T follicular helper cell (primary cell): ENCODE measurements around the gene AXIN2.
"Not testable (repeated sequence)": the region's sequence is repeated elsewhere in the genome, so short reads cannot be mapped to it uniquely, and the experiment has no call there.

ENCODE experiments used
- DNase-seq: peaks from one replicate; pipeline ENCODE4 v3.0.0-alpha.2; 2020; ENCODE audit warnings: low read depth

The AXIN2 gene

DNA sequence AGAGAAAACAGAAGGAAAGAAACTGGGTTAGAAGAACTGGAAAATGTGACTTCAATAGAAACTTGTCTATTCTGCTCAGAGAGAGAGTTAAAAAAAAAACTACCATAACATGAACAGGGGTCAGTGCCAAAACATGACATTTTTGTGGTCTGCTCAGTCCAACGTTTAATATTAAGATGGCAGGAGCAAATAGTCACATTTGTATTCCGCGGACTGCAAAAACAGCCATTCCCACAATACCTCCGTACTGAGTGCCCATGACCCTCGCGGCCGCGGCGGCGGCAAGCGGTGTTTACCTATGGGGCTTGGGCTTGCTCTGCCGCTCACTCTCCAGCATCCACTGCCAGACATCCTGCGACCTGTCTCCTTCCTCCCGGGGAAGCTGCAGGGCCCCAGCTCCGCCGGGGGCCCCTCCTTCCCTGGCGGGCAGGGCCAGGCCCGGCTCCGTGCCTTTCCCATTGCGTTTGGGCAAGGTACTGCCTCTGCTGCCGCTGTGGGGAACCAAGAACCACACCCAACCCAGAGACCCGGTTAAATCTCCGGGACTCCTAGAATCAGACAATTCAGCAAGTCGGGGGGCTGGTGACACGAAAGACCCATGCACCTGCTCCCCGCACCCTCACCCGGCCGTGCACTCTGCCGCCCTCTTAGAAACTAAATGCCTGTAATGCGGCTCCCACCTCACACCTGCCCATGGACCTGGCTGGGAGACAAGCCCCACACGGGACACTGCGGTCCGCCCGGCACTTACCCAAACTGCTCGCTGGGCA, 24.7 kb downstream of the AXIN2 start:
- no peak for DNase-seq

DNA sequence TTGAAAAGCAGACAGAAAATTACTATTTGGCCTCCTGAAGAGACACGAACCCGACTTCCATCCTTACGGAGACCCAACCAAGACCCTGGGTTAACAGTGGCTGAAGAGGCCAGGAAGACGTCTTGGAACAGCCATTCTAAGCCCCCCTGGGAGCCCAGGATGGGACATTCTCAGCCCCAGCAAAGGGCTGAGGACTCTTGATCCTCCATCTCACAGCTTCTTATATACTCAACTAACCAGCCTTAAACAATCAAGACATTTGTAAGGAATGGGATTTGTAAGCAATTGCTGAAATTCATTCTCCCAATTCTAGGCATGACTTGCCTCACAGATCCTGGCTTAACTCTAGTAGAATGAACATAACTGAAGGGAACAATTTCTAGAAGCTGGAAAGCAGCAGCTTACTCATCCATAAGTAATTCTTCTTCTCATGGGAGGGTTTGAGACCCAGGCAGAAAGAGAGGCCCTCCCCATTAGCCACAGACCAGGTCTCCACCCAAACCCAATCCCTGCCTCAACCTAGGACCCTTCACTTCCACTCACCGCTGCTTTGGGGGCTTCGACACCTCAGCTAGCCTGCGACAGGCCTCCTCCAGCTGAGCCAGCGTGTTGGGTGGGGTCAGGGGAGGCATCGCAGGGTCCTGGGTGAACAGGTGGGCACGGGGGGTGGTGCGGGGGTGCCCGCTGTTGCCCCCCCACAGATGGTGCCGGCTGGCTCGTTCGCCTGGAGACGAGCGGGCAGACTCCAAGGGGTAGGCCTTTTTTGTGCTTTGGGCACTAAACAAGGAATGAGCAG, 25.5 kb downstream of the AXIN2 start:
- no peak for DNase-seq

DNA sequence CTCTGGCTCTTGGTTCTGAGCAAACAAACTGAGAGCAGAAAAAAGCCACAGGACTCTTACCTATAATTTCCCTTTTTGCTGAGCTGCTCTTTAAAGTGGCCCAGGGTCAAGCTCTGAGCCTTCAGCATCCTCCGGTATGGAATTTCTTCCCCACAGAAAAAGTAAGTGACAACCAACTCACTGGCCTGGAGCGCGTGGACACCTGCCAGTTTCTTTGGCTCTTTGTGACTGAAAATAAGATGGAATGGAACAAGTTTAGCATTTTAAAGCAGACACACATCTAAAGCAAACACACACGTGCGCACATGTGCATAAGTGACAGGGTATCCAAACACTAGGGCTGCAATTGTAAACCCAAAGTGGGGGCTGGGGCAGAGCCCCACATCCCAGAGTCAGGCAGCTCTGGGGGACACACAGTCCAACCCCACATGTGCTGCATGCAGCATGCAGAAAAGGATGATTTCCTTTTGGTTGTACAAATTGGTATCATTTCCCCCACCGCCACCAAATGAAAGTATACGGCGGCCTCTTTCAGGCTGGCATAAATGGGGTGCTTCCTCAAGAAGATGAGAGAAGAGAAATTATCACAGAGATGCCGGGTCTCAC, 27.5 kb downstream of the AXIN2 start:
- no peak for DNase-seq

GRCh38 chr17:65533056-65533745, 28.2 kb downstream of the AXIN2 start:
- DNase-seq: no peak

DNA sequence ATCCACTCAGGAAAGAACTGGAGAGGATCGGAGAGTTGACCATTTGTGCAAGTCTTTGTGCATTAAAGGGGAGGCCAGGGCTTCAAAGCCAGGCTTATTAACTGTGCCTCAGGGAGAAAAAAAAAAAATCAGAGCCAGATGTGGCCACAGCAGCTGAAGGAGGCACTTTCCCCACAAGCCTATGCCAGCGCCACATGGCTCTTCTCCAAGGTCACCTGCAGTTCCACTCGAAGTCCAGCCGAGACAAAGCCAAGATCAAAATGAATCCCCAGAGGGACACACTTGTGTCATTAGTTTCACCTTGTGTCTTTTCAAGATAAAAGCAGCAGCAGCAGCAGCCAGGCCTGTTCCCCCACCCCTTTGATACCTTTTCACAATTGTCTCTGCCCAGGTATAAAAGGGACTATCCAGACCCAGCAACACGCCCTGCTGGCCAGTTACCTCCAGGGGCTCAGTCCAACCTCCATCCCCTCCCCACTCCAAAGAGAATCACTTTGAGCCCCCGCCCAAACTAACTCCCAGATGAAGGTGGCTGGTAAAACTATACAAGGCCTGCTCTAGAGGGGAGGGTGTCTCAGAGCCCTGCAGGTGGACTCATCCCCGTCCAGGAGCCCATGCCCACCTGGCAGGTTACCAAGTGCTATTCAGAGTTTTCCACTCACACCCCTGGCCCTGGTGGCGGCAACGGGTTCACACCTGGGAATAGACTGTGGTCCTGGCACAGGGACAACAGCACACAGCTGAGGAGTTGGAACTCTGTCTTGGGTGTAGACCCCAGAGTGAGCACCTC, 29.2 kb downstream of the AXIN2 start:
- no peak for DNase-seq

- no peak for DNase-seq
Observed at GRCh38 chr17:65531256-65532100, 30.0 kb downstream of the AXIN2 start.

GRCh38 chr17:65530523-65531255, 30.8 kb downstream of the AXIN2 start:
- no peak for DNase-seq

DNA sequence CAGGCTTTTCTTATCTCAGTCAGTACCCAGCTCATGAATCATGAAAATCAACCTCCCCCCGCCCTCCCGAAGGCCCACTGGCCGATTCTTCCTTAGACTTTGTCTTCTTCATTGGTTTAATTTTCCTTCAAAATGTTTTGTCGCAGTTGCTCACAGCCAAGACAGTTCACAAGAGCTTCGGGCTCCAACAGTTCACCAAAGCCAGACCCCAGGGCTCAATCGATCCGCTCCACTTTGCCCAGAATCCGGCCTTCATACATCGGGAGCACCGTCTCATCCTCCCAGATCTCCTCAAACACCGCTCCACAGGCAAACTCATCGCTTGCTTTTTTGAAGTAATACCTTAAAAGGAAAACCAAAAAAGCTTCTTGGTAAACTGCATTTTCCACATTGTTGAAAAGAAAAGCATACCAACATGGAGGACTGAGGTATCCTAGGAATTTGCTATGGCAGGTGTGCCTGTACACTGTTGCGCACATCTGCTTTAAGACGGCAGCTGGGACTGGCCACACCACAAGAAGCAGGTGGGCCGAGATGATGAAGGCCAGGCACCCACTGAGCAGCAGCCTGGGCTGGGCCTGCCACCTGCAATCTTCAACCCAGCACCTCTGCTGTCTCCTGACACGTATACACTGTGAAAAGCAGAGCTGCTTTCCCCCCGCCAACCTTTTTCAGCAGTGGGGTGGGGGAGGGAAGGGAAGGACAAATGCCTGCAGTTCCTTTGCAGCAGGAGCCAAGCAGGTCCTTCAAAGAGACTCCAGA, 31.5 kb downstream of the AXIN2 start:
- no peak for DNase-seq

GRCh38 chr17:65529040-65529633, 32.3 kb downstream of the AXIN2 start:
- DNase-seq: no peak

DNA sequence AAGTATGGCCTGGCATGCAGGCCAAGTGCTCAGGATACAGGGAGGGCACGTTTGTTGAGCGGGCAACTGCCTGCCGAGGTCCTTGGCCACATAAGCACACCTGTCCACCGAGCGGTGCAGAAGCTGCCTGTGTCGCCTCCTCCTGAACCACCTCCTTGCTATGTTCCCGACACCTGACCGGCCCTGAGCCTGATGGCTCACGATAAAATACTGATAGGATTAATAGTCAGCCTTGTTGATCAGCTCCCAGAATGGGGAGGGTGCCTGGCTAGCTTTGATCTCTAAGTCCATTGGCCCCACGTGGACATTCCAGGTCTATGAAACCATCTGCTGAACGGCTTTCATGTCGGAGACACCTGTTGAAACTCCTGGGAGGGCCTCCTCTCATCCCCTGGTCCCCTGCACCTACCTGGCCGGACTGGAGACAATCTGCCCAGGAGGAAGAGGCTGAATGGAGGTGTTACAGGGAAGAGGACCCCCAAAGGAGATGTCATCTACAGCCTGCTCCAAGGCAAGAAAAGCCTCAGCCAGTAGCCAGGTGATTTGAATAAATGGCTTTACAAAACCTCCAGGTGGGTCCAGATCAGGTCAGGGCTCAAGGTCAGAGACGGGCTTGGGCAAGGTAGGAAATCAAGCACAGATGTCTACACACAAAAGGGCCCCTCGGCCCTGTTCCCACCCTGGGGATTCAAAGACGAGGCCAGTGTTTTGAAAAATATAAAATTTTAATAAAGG, 33.4 kb downstream of the AXIN2 start:
- DNase-seq: no peak

- DNase-seq: no peak
Observed at GRCh38 chr17:65527381-65527780, 34.1 kb downstream of the AXIN2 start.

DNA sequence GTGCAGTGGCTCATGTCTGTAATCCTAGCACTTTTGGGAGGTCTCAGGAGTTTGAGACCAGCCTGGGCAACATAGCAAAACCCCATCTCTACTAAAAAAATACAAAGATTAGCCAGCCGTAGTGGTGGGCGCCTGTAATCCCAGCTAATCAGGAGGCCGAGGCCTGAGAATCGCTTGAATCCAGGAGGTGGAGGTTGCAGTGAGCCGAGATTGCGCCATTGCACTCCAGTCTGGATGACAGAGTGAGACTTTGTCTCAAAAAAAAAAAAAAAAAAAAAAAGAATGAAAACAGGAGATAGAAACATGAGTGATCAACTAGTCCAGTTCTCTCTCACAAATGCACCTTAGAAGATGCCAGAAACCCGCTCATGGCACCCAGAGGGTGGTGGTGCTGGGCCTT, 34.6 kb downstream of the AXIN2 start:
- DNase-seq: not testable (repeated sequence)

GRCh38 chr17:65523853-65524664, 37.4 kb downstream of the AXIN2 start:
- no peak for DNase-seq

- no peak for DNase-seq
Observed at GRCh38 chr17:65523411-65523810, 38.0 kb downstream of the AXIN2 start.

- no peak for DNase-seq
Observed at GRCh38 chr17:65522751-65523404, 38.6 kb downstream of the AXIN2 start.

DNA sequence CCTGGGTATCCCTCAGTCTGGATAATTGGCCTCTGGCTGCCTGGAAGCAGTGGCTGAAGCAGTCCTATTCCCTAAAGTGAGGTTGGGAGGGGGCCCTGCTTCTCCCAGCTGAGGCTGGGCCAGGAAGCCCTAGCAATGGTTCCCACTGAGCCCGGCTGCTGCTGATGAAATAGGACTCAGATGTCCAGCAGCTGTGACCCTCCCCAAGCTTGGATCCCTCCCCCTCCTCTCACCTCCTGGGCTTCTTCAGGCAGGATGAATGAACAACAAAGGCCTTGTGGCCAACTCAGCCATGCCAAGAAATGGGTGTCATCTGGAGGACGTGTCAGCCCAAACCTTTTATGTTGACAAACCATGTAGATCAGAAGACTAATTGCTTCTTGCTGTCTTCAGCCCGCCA, 42.0 kb downstream of the AXIN2 start:
- no peak for DNase-seq

- DNase-seq: no peak
Observed at GRCh38 chr17:65518256-65518655, 43.2 kb downstream of the AXIN2 start.
